Adipocyte (in vitro differentiated cells): ENCODE results near the gene IFI6.

ENCODE experiments used
- DNase-seq: peaks from one replicate; pipeline ENCODE4 v3.0.0-alpha.2; 2015; ENCODE audit warnings: low read depth
- H3K27me3 ChIP-seq: replicated peaks from 2 replicates; pipeline ENCODE4 v1.7.0; 2013; ENCODE audit warnings: mild to moderate bottlenecking, low read length, moderate library complexity; ENCODE audit not compliant: control insufficient read depth, insufficient read depth
- H3K36me3 ChIP-seq: 2 replicates; pipeline ENCODE4 v1.7.0; 2013; ENCODE audit warnings: low read length, mild to moderate bottlenecking, moderate library complexity; ENCODE audit not compliant: control insufficient read depth, insufficient read depth, severe bottlenecking
- H3K4me1 ChIP-seq: 2 replicates; pipeline ENCODE4 v1.7.0; 2013; ENCODE audit warnings: mild to moderate bottlenecking, low read length, moderate library complexity; ENCODE audit not compliant: control insufficient read depth, insufficient read depth
- H3K4me3 ChIP-seq: 2 replicates; pipeline ENCODE4 v1.7.0; 2013; ENCODE audit warnings: mild to moderate bottlenecking, low read length, moderate library complexity
- H3K9ac ChIP-seq: 2 replicates; pipeline ENCODE4 v1.7.0; 2013; ENCODE audit warnings: mild to moderate bottlenecking, low read length, moderate library complexity
- H3K9me3 ChIP-seq: 2 replicates; pipeline ENCODE4 v1.7.0; 2013; ENCODE audit warnings: mild to moderate bottlenecking, low read length, moderate library complexity; ENCODE audit not compliant: control insufficient read depth

Gene IFI6

DNA sequence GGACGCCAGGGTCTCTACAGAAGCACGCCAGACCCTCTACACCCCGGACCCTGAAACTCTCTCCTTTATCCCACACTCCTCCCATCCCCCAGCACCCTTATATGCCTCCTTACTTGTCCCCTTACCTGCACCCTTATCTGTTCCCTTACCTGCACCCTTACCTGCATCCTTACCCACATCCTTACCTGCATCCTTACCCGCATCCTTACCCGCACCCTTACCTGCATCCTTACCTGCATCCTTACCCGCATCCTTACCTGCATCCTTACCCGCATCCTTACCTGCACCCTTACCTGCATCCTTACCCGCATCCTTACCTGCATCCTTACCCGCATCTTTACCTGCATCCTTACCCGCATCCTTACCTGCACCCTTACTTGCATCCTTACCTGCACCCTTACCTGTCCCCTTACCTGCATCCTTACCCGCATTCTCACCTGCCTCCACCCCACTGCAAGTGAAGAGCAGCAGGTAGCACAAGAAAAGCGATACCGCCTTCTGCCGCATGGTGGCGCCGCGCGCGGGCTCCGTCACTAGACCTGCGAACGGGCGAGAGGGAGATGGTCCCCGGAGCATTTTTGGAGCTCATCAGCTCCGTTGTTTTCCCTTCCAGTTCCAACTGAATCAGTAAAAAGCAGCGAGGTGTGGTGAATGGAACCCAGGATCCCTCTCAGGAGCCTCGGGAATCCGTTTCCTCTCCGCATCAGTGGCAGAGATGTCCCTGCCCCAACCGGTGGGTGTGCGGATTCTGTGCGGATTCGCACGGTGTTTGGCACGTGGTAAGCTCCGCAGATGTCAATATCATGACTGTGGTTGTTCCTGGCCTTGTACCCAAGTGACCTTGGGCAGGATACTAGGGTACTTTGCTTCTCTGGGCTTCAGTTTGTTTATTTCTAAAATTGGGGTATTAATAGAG is 2.9 kb downstream of the IFI6 start:
- Histone ChIP-seq H3K4me3 (peak overlapping the region; percentile 78), H3K9ac (peak overlapping the region; percentile 44), H3K36me3 (no peaks in the 10 kb centered on the region)

DNA sequence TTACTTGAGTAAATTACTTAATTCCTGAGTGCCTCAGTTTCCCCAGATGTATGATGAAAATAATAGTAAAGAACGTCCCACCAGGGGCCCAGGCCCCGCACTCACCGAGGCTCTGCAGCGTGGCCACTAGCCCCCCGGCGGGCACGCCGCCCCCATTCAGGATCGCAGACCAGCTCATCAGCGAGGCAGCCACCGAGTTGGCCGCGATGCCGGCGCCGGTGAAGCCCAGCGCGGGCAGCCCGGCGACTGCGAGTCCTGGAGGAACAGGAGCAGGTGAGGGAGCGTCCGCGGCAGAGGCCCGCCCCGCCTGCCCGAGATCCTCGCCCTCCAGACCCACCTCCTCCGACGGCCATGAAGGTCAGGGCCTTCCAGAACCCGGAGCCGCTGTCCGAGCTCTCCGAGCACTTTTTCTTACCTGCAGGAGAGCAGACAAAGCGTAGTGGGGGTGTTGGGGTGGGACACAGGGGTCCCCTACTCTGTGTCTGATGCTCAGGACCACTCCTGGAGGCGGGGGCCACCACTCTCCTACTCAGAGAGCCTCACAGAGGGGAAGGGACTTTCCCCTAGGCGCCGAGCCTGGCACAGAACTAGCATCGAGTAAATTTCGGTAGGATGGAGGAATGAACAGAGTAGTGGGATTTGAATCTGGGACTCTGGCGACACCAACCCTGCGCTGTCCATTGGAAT is 3.7 kb downstream of the IFI6 start:
- no peak overlapping the region for H3K9ac ChIP-seq
- no peak for DNase-seq
- peaks cover 41% of the 10 kb centered on the region for H3K4me1 ChIP-seq
- H3K27me3 ChIP-seq: no peaks in the 10 kb centered on the region
- H3K9me3 ChIP-seq: no peaks in the 10 kb centered on the region
- H3K36me3 ChIP-seq: no peaks in the 10 kb centered on the region
- no peak overlapping the region for H3K4me3 ChIP-seq

More for the DNA sequence above, 2.9 kb downstream of the IFI6 start:
- H3K4me1 ChIP-seq: peaks cover 37% of the 10 kb centered on the region
- no peaks in the 10 kb centered on the region for H3K27me3 ChIP-seq
- no peaks in the 10 kb centered on the region for H3K9me3 ChIP-seq
- peak; percentile 77 for DNase-seq

DNA sequence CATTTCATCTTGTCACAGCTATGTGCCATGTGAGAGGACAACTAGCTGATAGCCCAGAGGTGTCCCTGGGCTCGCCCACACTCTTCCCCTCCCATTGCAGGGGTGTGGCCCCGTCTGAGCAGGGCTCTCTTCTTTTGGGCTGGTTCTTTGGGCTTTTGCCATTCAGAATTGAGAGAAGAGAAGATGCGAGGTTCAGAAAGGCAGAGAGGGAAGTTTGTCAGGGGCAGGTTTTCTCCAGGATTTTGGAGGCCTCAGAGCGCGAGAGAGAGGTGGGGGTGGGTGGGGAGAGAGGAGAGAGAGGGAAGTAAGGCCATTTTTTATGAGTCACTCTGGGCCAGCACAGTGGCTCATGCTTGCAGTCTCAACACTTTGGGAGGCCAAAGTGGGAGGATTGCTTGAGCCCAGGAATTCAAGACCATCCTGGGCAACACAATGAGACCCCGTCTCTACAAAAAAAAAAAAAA is 5.2 kb downstream of the IFI6 start:
- DNase-seq: no peak
- H3K9ac ChIP-seq: no peak overlapping the region
- H3K27me3 ChIP-seq: no peaks in the 10 kb centered on the region
- H3K9me3 ChIP-seq: no peaks in the 10 kb centered on the region
- no peaks in the 10 kb centered on the region for H3K36me3 ChIP-seq
- peaks cover 34% of the 10 kb centered on the region for H3K4me1 ChIP-seq
- H3K4me3 ChIP-seq: no peak overlapping the region

DNA sequence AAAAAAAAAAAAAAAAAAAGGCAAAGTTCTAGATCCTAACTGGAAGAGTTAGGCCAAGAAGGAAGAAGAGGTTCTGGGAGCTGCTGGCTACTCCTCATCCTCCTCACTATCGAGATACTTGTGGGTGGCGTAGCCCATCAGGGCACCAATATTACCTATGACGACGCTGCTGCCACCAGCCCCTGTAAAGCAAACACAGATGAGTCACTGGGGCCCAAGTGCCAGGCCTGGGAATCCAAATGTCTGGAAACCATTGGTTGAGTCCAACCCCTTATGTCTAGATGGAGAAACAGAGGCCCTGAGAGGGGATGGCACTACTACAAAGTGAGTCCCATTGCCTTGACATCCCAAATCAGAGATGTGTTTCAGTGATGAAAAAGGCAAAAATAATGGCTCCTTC is 5.7 kb downstream of the IFI6 start:
- Histone ChIP-seq H3K27me3 (no peaks in the 10 kb centered on the region), H3K36me3 (no peaks in the 10 kb centered on the region), H3K9ac (no peak overlapping the region), H3K9me3 (no peaks in the 10 kb centered on the region), H3K4me1 (peaks cover 30% of the 10 kb centered on the region), H3K4me3 (no peak overlapping the region)
- no peak for DNase-seq

DNA sequence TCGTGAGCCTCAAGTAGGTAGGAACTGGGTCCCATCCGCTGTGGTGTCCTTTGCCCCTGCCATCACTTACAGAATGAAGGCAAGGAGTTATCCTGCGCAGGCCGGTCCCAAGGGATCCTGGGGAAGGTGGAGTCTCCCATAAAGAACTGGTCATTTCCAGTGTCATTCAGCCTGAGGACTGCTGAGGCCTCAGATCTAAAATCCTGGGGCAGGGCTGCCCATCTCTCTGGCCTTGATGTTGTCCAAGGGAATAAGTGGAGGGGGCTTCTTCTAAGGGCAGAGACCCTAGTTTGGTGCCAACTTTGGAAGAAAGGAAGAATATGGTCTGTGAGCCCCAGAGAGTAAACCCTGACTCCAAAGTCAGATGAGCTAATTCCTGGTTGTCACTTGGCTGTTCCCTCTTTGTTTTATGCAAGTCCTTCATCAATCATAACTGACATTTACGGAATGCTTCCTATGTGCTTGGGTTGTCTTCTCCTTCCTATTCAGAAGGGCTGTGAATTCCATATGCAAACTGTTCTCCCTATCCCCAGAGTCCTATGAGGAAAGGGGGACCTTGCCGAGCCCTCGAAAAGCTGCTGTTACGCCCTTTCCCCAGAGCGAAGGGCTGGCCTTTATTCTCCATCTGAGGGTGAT is 6.9 kb downstream of the IFI6 start:
- no peaks in the 10 kb centered on the region for H3K36me3 ChIP-seq
- H3K4me1 ChIP-seq: peaks cover 25% of the 10 kb centered on the region
- H3K9ac ChIP-seq: no peak overlapping the region
- no peak for DNase-seq
- H3K4me3 ChIP-seq: no peak overlapping the region
- no peaks in the 10 kb centered on the region for H3K9me3 ChIP-seq
- H3K27me3 ChIP-seq: no peaks in the 10 kb centered on the region

DNA sequence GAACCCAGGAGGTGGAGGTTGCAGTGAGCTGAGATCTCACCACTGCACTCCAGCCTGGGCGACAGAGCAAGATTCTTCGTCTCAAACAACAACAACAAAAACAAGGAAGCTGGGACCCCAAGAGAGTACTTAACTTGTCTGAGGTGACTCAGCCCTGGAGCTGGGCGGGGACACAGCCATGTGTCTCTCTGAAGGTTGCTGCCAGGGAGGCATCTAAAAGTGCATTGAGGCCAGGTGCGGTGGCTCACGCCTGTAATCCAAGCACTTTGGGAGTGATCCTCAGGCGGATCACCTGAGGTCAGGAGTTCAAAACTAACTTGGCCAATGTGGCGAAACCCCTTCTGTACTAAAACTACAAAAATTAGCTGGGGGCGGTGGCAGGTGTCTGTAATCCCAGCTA is 7.7 kb downstream of the IFI6 start:
- no peaks in the 10 kb centered on the region for H3K27me3 ChIP-seq
- H3K9ac ChIP-seq: peak overlapping the region; percentile 3
- no peak overlapping the region for H3K4me3 ChIP-seq
- H3K9me3 ChIP-seq: no peaks in the 10 kb centered on the region
- H3K36me3 ChIP-seq: no peaks in the 10 kb centered on the region
- peaks cover 21% of the 10 kb centered on the region for H3K4me1 ChIP-seq
- no peak for DNase-seq

DNA sequence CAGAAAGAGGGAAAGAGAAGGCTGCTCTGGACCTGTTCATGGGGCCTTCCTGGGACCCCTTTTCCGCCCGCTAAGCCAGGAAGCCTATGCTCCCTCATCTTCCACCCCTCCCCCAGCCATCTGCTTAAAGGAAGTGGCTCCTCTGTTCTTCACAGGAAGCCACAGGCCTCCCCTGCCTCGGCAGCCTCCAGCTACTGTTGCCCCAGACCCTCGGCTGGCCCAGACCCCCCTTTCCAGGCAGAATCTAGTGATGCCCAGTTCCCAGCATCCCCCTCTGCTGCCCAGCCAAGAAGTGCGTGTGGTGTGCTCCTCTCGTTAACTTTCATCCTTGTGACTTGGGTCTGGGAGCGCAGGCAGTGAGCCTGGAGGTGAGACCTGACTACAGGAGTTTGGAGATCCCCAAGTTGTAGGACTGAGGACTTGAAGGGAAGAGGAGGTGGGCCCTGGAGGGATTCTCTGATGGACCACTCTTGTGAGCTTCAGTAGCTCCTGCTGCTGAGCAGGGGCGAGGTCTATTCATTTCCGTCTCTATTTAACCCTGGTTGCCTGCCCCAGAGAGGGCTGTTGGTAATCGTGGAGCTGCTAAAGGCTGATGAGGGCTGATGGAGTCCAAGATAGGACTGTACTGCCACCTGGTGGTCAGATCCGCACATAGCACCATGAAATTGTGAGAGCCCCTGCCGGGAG is 9.1 kb downstream of the IFI6 start:
- H3K9ac ChIP-seq: peak overlapping the region; percentile 32
- H3K36me3 ChIP-seq: no peaks in the 10 kb centered on the region
- no peaks in the 10 kb centered on the region for H3K27me3 ChIP-seq
- H3K9me3 ChIP-seq: no peaks in the 10 kb centered on the region
- H3K4me3 ChIP-seq: no peak overlapping the region
- peak; percentile 92 for DNase-seq
- peaks cover 30% of the 10 kb centered on the region for H3K4me1 ChIP-seq

DNA sequence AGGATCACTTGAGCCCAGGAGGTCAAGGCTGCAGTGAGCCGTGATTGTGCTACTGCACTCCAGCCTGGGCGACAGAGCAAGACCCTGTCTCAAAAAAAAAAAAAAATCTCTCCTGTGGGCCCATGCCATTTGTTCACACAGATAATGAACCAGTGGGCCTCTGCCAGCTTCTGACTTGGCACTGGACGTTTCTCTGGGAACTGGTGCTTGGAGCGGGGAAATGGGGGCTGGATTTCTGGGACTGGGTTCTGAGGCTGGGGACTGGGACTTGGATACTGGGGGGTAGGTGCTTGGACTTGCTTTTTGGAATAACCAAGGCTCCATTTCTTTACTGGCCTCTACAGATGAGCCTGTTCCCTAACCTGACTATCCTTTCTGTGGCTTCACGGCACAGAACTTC is 9.7 kb downstream of the IFI6 start:
- Histone ChIP-seq H3K4me1 (peaks cover 30% of the 10 kb centered on the region), H3K9me3 (no peaks in the 10 kb centered on the region), H3K36me3 (no peaks in the 10 kb centered on the region), H3K4me3 (no peak overlapping the region), H3K27me3 (no peaks in the 10 kb centered on the region), H3K9ac (peak overlapping the region; percentile 32)
- no peak for DNase-seq

DNA sequence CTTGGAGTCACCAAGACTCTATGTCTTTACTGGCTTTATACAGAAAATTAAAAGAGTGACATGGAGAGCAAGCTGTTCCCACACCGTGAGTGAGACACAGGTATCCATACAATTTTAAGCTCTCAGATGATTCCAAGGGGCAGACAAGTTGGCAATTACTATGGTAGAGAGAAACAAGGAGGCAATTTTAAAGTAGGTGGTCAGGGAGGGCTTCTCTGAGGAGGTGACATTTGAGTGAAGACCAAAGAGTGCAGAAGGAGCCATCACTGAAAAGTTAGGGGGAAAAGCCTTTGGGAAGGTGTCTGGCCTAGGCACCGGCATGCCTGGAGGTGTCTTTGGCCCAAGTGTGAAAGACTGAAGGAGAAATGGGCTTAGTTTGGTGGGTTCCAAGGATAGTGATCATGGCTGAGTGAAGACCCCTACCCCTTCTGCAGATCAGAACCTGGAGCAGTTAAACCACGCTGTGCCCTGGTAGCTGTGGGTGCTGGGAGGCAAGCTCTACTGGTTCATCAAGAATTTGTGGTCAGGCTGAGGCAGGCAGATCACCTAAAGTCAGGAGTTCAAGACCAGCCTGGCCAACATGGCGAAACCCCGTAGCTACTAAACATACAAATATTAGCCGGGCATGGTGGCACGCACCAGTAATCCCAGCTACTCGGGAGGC is 10.4 kb downstream of the IFI6 start:
- Histone ChIP-seq H3K9me3 (no peaks in the 10 kb centered on the region), H3K4me1 (peaks cover 34% of the 10 kb centered on the region), H3K27me3 (no peaks in the 10 kb centered on the region), H3K4me3 (no peak overlapping the region), H3K36me3 (no peaks in the 10 kb centered on the region), H3K9ac (no peak overlapping the region)
- no peak for DNase-seq

DNA sequence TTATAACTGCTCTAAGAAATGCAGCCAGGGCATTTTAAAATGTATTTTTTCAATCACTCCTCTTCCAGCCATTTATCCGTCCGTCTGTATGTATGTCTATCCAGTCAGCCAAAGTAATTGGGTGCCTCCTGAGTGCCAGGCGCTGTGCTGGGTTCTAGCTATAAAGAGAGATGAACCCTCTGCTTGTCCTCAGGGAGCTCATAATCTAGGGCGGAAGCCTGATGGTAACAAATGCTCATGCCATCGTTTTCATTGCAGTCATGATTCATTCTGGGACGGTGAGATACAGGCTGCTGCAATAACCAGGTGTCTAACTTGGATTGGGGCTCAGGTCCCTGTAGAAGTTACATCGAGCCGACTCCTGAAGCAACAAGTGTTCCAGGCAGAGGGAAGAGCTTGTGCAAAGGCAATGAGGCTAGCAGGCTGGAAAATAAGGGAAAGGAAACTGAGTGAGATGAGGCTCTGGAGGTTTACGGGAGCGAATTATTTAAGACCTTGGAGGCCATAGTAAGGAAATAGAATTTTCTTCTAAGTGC is 11.6 kb downstream of the IFI6 start:
- no peaks in the 10 kb centered on the region for H3K27me3 ChIP-seq
- H3K4me1 ChIP-seq: peaks cover 46% of the 10 kb centered on the region
- H3K36me3 ChIP-seq: no peaks in the 10 kb centered on the region
- H3K4me3 ChIP-seq: peak overlapping the region; percentile 63
- no peak for DNase-seq
- no peaks in the 10 kb centered on the region for H3K9me3 ChIP-seq
- H3K9ac ChIP-seq: peak overlapping the region; percentile 59
